Stimulated activated CD8-positive, alpha-beta memory T cell treated with anti-CD3 and anti-CD28 coated beads, Interleukin-4, amount 100 ng/mL, for 48 hours (primary cell): ENCODE measurements around the gene MIER2.
A peak's percentile ranks its signal among the peaks of the same experiment; 100 is the strongest.

Experiments used
- DNase-seq: peaks from one replicate; pipeline ENCODE4 v3.0.0-alpha.2; 2020

MIER2 gene

GRCh38 chr19:306151-306900 lies 38.3 kb downstream of the MIER2 start:
- DNase-seq = no peak

- DNase-seq = no peak
Measured at GRCh38 chr19:305240-306150, 39.1 kb downstream of the MIER2 start.

- no peak for DNase-seq
Measured at GRCh38 chr19:296476-297225, 47.9 kb downstream of the MIER2 start.

GRCh38 chr19:295687-296370 lies 48.8 kb downstream of the MIER2 start:
- DNase-seq = no peak

GRCh38 chr19:294946-295686 lies 49.5 kb downstream of the MIER2 start:
- DNase-seq = peak; percentile 72

GRCh38 chr19:294341-294945 lies 50.2 kb downstream of the MIER2 start:
- no peak for DNase-seq

- no peak for DNase-seq
Measured at GRCh38 chr19:293436-294110, 51.0 kb downstream of the MIER2 start.

GRCh38 chr19:292951-293350 lies 51.6 kb downstream of the MIER2 start:
- DNase-seq = no peak

- no peak for DNase-seq
Measured at GRCh38 chr19:292281-292884, 52.2 kb downstream of the MIER2 start.

- no peak for DNase-seq
Measured at GRCh38 chr19:291561-292280, 52.9 kb downstream of the MIER2 start.

- no peak for DNase-seq
Measured at GRCh38 chr19:291006-291521, 53.5 kb downstream of the MIER2 start, which contains the start of gene PLPP2. Gene PLPP2 (minus strand): TSS chr19:291403. CDS start chr19:291336, 67 bp downstream.

- DNase-seq = peak; percentile 35
Measured at GRCh38 chr19:290372-291005, 54.1 kb downstream of the MIER2 start.

- peak; percentile 43 for DNase-seq
Measured at GRCh38 chr19:289651-290371, 54.8 kb downstream of the MIER2 start.

- DNase-seq = no peak
Measured at GRCh38 chr19:288911-289310, 55.7 kb downstream of the MIER2 start.

GRCh38 chr19:287381-287871 lies 57.2 kb downstream of the MIER2 start:
- DNase-seq = no peak

- DNase-seq = no peak
Measured at GRCh38 chr19:283395-283794, 61.2 kb downstream of the MIER2 start.

- no peak for DNase-seq
Measured at GRCh38 chr19:282501-282900, 62.1 kb downstream of the MIER2 start.

GRCh38 chr19:281992-282391 lies 62.6 kb downstream of the MIER2 start:
- DNase-seq = no peak
